IMR-90 (cell line): ENCODE results near the gene ASTN2. TPM values are rescaled to one million over a fixed set of nuclear protein-coding genes. Genes with fewer than 3 reads are reported as not detected.

Source experiments
- ATAC-seq: fragments of 200-7000 bp; cut with Tn5 transposase; 2 replicates; pipeline ENCODE4 v1.9.1; 2020; ENCODE audit warnings: low read depth, mild to moderate bottlenecking, moderate library complexity
- BruUV-seq: library from RNA; stranded (reverse); fragments of 400-500 nt; replicated peaks from 2 replicates; lab custom pipeline; 2021; lab: Mats Ljungman, UMichigan
- CTCF ChIA-PET: fragments of 300-600 bp; formaldehyde crosslinking; extraction: SDS; loops from one replicate; lab custom pipeline; 2021; ENCODE audit warnings: antibody characterized with exemption; lab: Yijun Ruan, JAX
- POLR2A ChIA-PET: fragments of 300-600 bp; sonication (Branson Sonifier 250); formaldehyde crosslinking; loops from one replicate; lab custom pipeline; 2022; ENCODE audit warnings: antibody characterized with exemption; ENCODE audit not compliant: unreplicated experiment; lab: Charles Lee
- DNase-seq: peaks from one replicate; pipeline ENCODE4 v3.0.0; 2013
- H2AFZ ChIP-seq: replicated peaks from 2 replicates; pipeline ENCODE3; 2013; ENCODE audit warnings: low read length, mild to moderate bottlenecking; ENCODE audit not compliant: poor library complexity
- H2AK5ac ChIP-seq: 2 replicates; pipeline ENCODE4 v1.6.1; 2013; ENCODE audit warnings: low read depth, low read length, inconsistent platforms
- H2AK9ac ChIP-seq: replicated peaks from 2 replicates; pipeline ENCODE3; 2013; ENCODE audit warnings: mild to moderate bottlenecking, low read depth, low read length, moderate library complexity; ENCODE audit not compliant: poor library complexity
- H2BK120ac ChIP-seq: 2 replicates; pipeline ENCODE4 v1.6.1; 2013; ENCODE audit warnings: low read depth, low read length, inconsistent platforms
- H2BK15ac ChIP-seq: 3 replicates; pipeline ENCODE4 v1.6.1; 2013; ENCODE audit warnings: low read depth, low read length, inconsistent platforms
- H2BK20ac ChIP-seq: 2 replicates; pipeline ENCODE4 v1.6.1; 2013; ENCODE audit warnings: low read depth, mild to moderate bottlenecking, inconsistent platforms, low read length, moderate library complexity
- H2BK5ac ChIP-seq: 2 replicates; pipeline ENCODE4 v1.6.1; 2013; ENCODE audit warnings: mild to moderate bottlenecking, low read depth, low read length, inconsistent platforms; ENCODE audit not compliant: poor library complexity, severe bottlenecking
- H3K14ac ChIP-seq: replicated peaks from 2 replicates; pipeline ENCODE4 v1.6.1; 2013; ENCODE audit warnings: low read depth, low read length, inconsistent platforms
- H3K18ac ChIP-seq: 2 replicates; pipeline ENCODE4 v1.6.1; 2013; ENCODE audit warnings: low read depth, low read length, control low read depth
- H3K23ac ChIP-seq: 2 replicates; pipeline ENCODE4 v1.6.1; 2013; ENCODE audit warnings: low read depth, low read length, inconsistent platforms
- H3K27ac ChIP-seq: 2 replicates; pipeline ENCODE4 v1.5.1; 2013; ENCODE audit warnings: mild to moderate bottlenecking, control low read depth, low read length; ENCODE audit not compliant: insufficient read depth
- H3K27me3 ChIP-seq: 2 replicates; pipeline ENCODE4 v1.6.1; 2013; ENCODE audit warnings: low read length; ENCODE audit not compliant: control insufficient read depth, insufficient read depth
- H3K36me3 ChIP-seq: 2 replicates; pipeline ENCODE4 v1.6.1; 2013; ENCODE audit warnings: low read length, mixed read lengths; ENCODE audit not compliant: control insufficient read depth, insufficient read depth
- H3K4ac ChIP-seq: 2 replicates; pipeline ENCODE4 v1.6.1; 2013; ENCODE audit warnings: low read depth, low read length, inconsistent platforms
- H3K4me1 ChIP-seq: 2 replicates; pipeline ENCODE4 v1.6.1; 2013; ENCODE audit warnings: low read length, mixed read lengths; ENCODE audit not compliant: control insufficient read depth, insufficient read depth
- H3K4me2 ChIP-seq: 2 replicates; pipeline ENCODE4 v1.6.1; 2013; ENCODE audit warnings: low read depth, mild to moderate bottlenecking, control low read depth, low read length, moderate library complexity
- H3K4me3 ChIP-seq: 2 replicates; pipeline ENCODE4 v1.5.1; 2013; ENCODE audit warnings: low read depth, mild to moderate bottlenecking, control low read depth, low read length, moderate library complexity; ENCODE audit not compliant: insufficient read depth
- H3K56ac ChIP-seq: 2 replicates; pipeline ENCODE4 v1.6.1; 2013; ENCODE audit warnings: low read length, inconsistent platforms; ENCODE audit not compliant: insufficient read depth; ENCODE audit errors: extremely low read depth
- H3K79me1 ChIP-seq, 2 experiments: 2 replicates each; pipeline ENCODE4 v1.6.1; 2013; ENCODE audit warnings: low read length in 2 of 2, inconsistent platforms in 1 of 2, low read depth in 1 of 2
- H3K9ac ChIP-seq: 2 replicates; pipeline ENCODE4 v1.6.1; 2013; ENCODE audit warnings: low read depth, low read length, control low read depth
- H3K9me1 ChIP-seq: 2 replicates; pipeline ENCODE4 v1.6.1; 2013; ENCODE audit warnings: low read length, inconsistent platforms; ENCODE audit not compliant: insufficient read depth
- H3K9me3 ChIP-seq: 2 replicates; pipeline ENCODE4 v1.6.1; 2013; ENCODE audit warnings: low read length; ENCODE audit not compliant: control insufficient read depth, insufficient read depth
- H4K20me1 ChIP-seq: 2 replicates; pipeline ENCODE4 v1.6.1; 2013; ENCODE audit warnings: low read length, inconsistent platforms; ENCODE audit not compliant: insufficient read depth
- H4K5ac ChIP-seq: 2 replicates; pipeline ENCODE4 v1.6.1; 2013; ENCODE audit warnings: mild to moderate bottlenecking, low read depth, low read length, control low read depth
- H4K8ac ChIP-seq, 2 experiments: 2 replicates each; pipeline ENCODE4 v1.6.1; 2013; ENCODE audit warnings: low read depth in 2 of 2, low read length in 2 of 2, control low read depth in 1 of 2, inconsistent platforms in 1 of 2
- H4K91ac ChIP-seq: 2 replicates; pipeline ENCODE4 v1.6.1; 2013; ENCODE audit warnings: low read depth, low read length, inconsistent platforms; ENCODE audit not compliant: insufficient read depth
- BHLHE40 ChIP-seq: fragments of 150-350 bp; IDR thresholded peaks from 2 replicates; pipeline ENCODE4 v1.6.1; 2016; ENCODE audit warnings: mild to moderate bottlenecking, low read depth, low read length
- CEBPB ChIP-seq: IDR thresholded peaks from 2 replicates; pipeline ENCODE4 v1.6.1; 2012; ENCODE audit warnings: low read depth, low read length, improper control_type of control experiment
- FOS ChIP-seq: fragments of 150-350 bp; IDR thresholded peaks from 2 replicates; pipeline ENCODE4 v1.6.1; 2016; ENCODE audit warnings: low read depth, low read length
- POLR2A ChIP-seq: IDR thresholded peaks from 2 replicates; pipeline ENCODE4 v1.6.1; 2012; ENCODE audit warnings: mild to moderate bottlenecking, low read depth, low read length
- RFX5 ChIP-seq: IDR thresholded peaks from 2 replicates; pipeline ENCODE4 v1.8.0; 2012; ENCODE audit warnings: low read depth, mild to moderate bottlenecking, low read length, moderate library complexity
- WGBS, 2 experiments: methylation state at CpG; one replicate each; pipeline versions ENCODE4 v1.1.5 to v1.1.7; 2013; ENCODE audit warnings: missing lambda C conversion rate in 2 of 2; ENCODE audit not compliant: insufficient read length in 1 of 2; ENCODE audit errors: extremely low coverage in 2 of 2; 5-methylcytosine and 5-hydroxymethylcytosine counted together
- dilution Hi-C: fragments of 300-500 bp; cut with HindIII; formaldehyde crosslinking; loops from one replicate; pipeline ENCODE4 v1.14.3; 2018; ENCODE audit warnings: low sequenced_read_pairs; ENCODE audit not compliant: unreplicated experiment
- in situ Hi-C: fragments of 300-500 bp; cut with MboI; formaldehyde crosslinking; loops from 3 replicates; pipeline ENCODE4 v1.14.3; 2019; ENCODE audit warnings: low sequenced_read_pairs, inconsistent platforms, mixed read lengths
- intact Hi-C: fragments of 100-400 bp; cut with micrococcal nuclease; formaldehyde crosslinking; loops from 2 replicates; pipeline ENCODE4 v1.10.0; 2022
- polyA plus RNA-seq, 3 experiments: library from polyadenylated mRNA; depleted of rRNA; stranded (reverse); fragments of >200 nt; gene quantifications; 2 replicates each; pipeline ENCODE4 v1.2.3, GENCODE V29; 2012; ENCODE audit warnings: low replicate concordance in 1 of 3
- total RNA-seq: library from RNA; depleted of rRNA; stranded (reverse); fragments of >200 nt; gene quantifications from 2 replicates; pipeline ENCODE4 v1.2.3, GENCODE V29; 2012
- TF ChIP-seq, protein P1 (sequence below): conservative IDR thresholded peaks from 2 replicates; pipeline ENCODE4 v1.5.1; 2012; ENCODE audit warnings: mild to moderate bottlenecking, low read depth, low read length, improper control_type of control experiment

ASTN2 gene
- total and polyA plus RNA-seq, 2 of the 4 experiments (the other 2 are of a cell fraction) = 3.8 to 6.8 TPM

DNA sequence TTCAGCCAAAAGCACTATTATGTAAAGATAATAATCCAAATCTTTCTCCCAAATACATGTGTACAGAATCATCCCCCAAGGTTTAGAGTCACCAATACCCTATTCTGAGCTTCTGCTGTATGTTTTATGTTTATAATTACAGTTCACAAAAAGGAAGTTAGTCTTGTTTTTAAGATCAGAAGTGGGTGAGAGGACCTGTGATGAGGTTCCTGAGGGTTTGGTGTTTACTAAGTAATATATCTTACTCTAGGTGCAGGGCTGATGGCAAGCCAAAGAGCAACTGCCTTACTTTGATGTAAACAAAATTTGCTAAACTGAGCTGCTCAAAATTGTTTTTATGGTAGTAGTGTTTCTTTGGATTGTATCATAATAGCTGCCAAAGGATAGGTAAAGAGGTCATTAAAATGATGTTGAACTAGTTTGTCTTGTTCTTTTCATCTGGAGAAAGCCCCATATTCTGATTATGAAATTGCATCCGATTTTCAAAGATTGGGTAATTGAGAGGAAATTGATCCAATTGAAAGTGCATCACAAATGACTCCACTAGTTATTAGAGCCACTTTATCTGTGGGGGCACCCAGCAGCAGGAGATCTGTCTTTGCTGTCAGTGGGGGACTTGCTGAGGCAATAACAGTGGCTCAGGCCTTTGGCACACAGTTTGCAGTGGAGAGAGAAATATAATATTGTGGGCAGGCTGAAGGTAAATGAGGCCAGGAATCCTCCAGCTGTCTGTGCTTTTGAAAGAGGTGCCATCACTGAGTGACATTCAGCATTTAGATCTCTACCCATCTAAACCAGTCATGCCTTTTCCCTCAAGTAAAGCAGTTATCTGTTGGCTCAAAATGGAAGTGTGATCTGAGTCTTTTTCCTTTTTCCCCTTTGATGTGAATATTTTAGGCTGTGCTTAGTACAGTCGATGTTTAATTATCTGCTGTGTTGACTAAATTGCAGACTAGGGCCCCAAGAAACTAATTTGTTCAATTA is 713.7 kb downstream of the ASTN2 start (continued):
- TF ChIP-seq BHLHE40 = no peak
- no peak for TF ChIP-seq POLR2A
- TF ChIP-seq RFX5 = no peak

DNA sequence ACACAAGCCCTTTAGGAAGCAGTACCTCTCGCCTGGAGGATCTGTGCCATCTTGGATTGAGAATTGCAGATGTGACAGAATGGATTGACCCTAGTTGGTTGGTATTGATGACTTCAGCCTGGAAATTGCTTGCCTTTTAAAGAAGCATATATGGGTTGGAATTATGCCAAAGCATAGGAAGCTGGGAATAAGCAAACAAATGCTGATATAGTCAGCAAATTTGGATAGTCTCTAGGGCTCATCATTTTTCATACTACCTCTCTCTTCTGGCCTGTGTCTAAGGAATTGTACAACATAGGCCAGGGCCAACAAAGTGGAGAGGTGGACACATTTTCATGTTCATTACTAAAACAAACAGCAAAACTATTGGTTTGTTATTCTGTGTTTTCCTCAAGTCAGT is 714.6 kb downstream of the ASTN2 start:
- Histone ChIP-seq H2BK5ac (no peak overlapping the region), H3K14ac (no peak overlapping the region), H3K36me3 (peaks cover 25% of the 10 kb centered on the region), H3K4me3 (no peak overlapping the region), H4K91ac (no peak overlapping the region), H2AFZ (no peak overlapping the region), H2AK5ac (no peak overlapping the region; the same call in 1 of the 2 replicates), H3K4me1 (peaks cover 11% of the 10 kb centered on the region), H3K9ac (no peak overlapping the region), H4K5ac (no peak overlapping the region), H3K18ac (no peak overlapping the region), H4K8ac (no peak overlapping the region), H4K20me1 (peaks cover 59% of the 10 kb centered on the region), H2BK20ac (no peak overlapping the region), H3K9me3 (no peaks in the 10 kb centered on the region), H3K56ac (no peak overlapping the region), H3K79me1 (peaks cover 31 to 61% of the 10 kb centered on the region in 2 experiments; a peak in 3 of 4 replicates), H2BK120ac (no peak overlapping the region), H2BK15ac (no peak overlapping the region), H3K9me1 (peaks cover 23% of the 10 kb centered on the region), H2AK9ac (no peak overlapping the region), H3K23ac (no peak overlapping the region), H3K27me3 (no peaks in the 10 kb centered on the region), H3K27ac (no peak overlapping the region), H3K4ac (no peak overlapping the region), H3K4me2 (no peak overlapping the region)
- WGBS, 2 experiments = no CpG with 5 or more reads among the region's 1 CpG
- POLR2A ChIA-PET = no interaction called here
- in situ Hi-C loops (no loop called here), dilution Hi-C loops (no loop called here), intact Hi-C loops (no loop called here)
- BruUV-seq = no TSS peak
- CTCF ChIA-PET = no interaction called here
- DNase-seq = no peak
- no peak for TF ChIP-seq CEBPB
- no peak for TF ChIP-seq FOS
- TF ChIP-seq, protein P1, sequence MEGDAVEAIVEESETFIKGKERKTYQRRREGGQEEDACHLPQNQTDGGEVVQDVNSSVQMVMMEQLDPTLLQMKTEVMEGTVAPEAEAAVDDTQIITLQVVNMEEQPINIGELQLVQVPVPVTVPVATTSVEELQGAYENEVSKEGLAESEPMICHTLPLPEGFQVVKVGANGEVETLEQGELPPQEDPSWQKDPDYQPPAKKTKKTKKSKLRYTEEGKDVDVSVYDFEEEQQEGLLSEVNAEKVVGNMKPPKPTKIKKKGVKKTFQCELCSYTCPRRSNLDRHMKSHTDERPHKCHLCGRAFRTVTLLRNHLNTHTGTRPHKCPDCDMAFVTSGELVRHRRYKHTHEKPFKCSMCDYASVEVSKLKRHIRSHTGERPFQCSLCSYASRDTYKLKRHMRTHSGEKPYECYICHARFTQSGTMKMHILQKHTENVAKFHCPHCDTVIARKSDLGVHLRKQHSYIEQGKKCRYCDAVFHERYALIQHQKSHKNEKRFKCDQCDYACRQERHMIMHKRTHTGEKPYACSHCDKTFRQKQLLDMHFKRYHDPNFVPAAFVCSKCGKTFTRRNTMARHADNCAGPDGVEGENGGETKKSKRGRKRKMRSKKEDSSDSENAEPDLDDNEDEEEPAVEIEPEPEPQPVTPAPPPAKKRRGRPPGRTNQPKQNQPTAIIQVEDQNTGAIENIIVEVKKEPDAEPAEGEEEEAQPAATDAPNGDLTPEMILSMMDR = no peak
- ATAC-seq = no peak
